22Rv1 (cell line): ENCODE results near the gene SPTBN1.

ENCODE experiments used
- CTCF ChIP-seq: fragments of 450-650 bp; IDR thresholded peaks from 2 replicates; pipeline ENCODE4 v1.5.1; 2017; ENCODE audit warnings: mild to moderate bottlenecking
- ZFX ChIP-seq: fragments of 450-650 bp; IDR thresholded peaks from 2 replicates; pipeline ENCODE4 v1.6.1; 2017; ENCODE audit warnings: antibody characterized with exemption, borderline replicate concordance

DNA sequence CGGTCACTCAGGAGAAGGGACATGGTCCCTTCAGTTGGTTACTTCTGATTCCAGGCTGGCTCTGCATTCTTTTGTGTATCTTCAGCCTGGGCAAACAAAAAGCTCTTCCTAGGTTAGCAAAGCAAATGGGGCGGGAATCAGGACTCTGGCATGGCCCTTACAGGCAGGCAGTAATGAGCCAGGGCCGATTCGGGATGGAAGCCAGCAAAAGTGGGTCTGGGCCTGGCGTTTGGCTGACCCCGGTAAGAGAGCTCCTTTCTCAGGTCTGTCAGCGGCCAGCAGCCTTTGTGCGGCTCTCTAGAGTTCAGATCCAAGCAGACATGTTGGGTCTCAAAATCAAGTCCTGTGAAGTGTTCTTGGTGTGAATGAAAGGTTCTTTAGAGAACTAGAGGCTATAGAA lies 185.9 kb downstream of the SPTBN1 start:
- TF ChIP-seq CTCF (no peak), ZFX (no peak)
